Caco-2 (cell line): ENCODE results near the gene EEF1AKMT4. TPM values are rescaled to one million over a fixed set of nuclear protein-coding genes. Genes with fewer than 3 reads are reported as not detected.

Experiments used
- BruUV-seq: library from RNA; stranded (reverse); fragments of 400-500 nt; replicated peaks from 2 replicates; lab custom pipeline; 2021; lab: Mats Ljungman, UMichigan
- CTCF ChIA-PET: fragments of 300-600 bp; sonication (Branson Sonifier 250); formaldehyde crosslinking; loops from one replicate; lab custom pipeline; 2022; ENCODE audit warnings: antibody characterized with exemption; lab: Charles Lee
- POLR2A ChIA-PET: fragments of 300-600 bp; sonication (Branson Sonifier 250); formaldehyde crosslinking; loops from one replicate; lab custom pipeline; 2022; ENCODE audit warnings: antibody characterized with exemption; lab: Charles Lee
- DNase-seq, 2 experiments: peaks; one replicate each; pipeline versions ENCODE4 v3.0.0 to v3.0.0-alpha.2; 2020 to 2022
- H3K27me3 ChIP-seq: replicated peaks from 2 replicates; pipeline ENCODE4 v1.6.0; 2011; ENCODE audit warnings: low read length; ENCODE audit not compliant: control insufficient read depth, insufficient read depth
- H3K36me3 ChIP-seq: 2 replicates; pipeline ENCODE4 v1.5.1; 2011; ENCODE audit warnings: low read length; ENCODE audit not compliant: control insufficient read depth, insufficient read depth
- H3K4me1 ChIP-seq: fragments of 250-450 bp; sonication (Bioruptor Pico); 2 replicates; pipeline ENCODE4 v1.5.1; 2020; ENCODE audit warnings: mild to moderate bottlenecking
- H3K4me3 ChIP-seq: 2 replicates; pipeline ENCODE4 v1.5.1; 2011; ENCODE audit warnings: low read depth, mild to moderate bottlenecking, control low read depth, low read length
- H3K9me3 ChIP-seq: fragments of 250-450 bp; sonication (Bioruptor Pico); 2 replicates; pipeline ENCODE4 v1.5.1; 2020; ENCODE audit warnings: mild to moderate bottlenecking, moderate library complexity
- H3K27ac Mint-ChIP-seq: one replicate; pipeline ENCODE4 v1.8.0; 2022; ENCODE audit warnings: mixed read lengths; ENCODE audit not compliant: unreplicated experiment
- H3K27me3 Mint-ChIP-seq: one replicate; pipeline ENCODE4 v1.8.0; 2022; ENCODE audit warnings: mixed read lengths; ENCODE audit not compliant: insufficient read depth, unreplicated experiment
- H3K36me3 Mint-ChIP-seq: one replicate; pipeline ENCODE4 v1.8.0; 2022; ENCODE audit warnings: mild to moderate bottlenecking, mixed read lengths; ENCODE audit not compliant: insufficient read depth, unreplicated experiment
- H3K4me1 Mint-ChIP-seq: one replicate; pipeline ENCODE4 v1.8.0; 2022; ENCODE audit warnings: low read depth, mixed read lengths; ENCODE audit not compliant: unreplicated experiment
- H3K4me3 Mint-ChIP-seq: one replicate; pipeline ENCODE4 v1.8.0; 2022; ENCODE audit warnings: mild to moderate bottlenecking, moderate library complexity, mixed read lengths; ENCODE audit not compliant: unreplicated experiment
- H3K9me3 Mint-ChIP-seq: one replicate; pipeline ENCODE4 v1.8.0; 2022; ENCODE audit warnings: mixed read lengths; ENCODE audit not compliant: unreplicated experiment
- intact Hi-C: fragments of 100-400 bp; cut with micrococcal nuclease; formaldehyde crosslinking; loops from one replicate; pipeline ENCODE4 v1.10.0; 2022; ENCODE audit not compliant: unreplicated experiment
- total RNA-seq: library from RNA; stranded (reverse); gene quantifications from 2 replicates; pipeline ENCODE4 v1.2.3, GENCODE V29; 2022
- TF ChIP-seq, protein P1 (sequence below), 2 experiments: fragments of 200-600 bp in 1 of 2; IDR thresholded peaks; 1 replicate in 1 of 2; 2 replicates in 1 of 2; pipeline versions ENCODE4 v1.5.1 to v1.8.0; 2011 to 2022; ENCODE audit warnings: antibody characterized with exemption in 1 of 2, control low read depth in 1 of 2, inconsistent platforms in 1 of 2, low read depth in 1 of 2, low read length in 1 of 2, mild to moderate bottlenecking in 1 of 2, moderate library complexity in 1 of 2; ENCODE audit not compliant: insufficient read depth in 1 of 2, severe bottlenecking in 1 of 2, unreplicated experiment in 1 of 2

Gene EEF1AKMT4
- total RNA-seq, 1 experiment from 2014 or later = 13.1 TPM

DNA sequence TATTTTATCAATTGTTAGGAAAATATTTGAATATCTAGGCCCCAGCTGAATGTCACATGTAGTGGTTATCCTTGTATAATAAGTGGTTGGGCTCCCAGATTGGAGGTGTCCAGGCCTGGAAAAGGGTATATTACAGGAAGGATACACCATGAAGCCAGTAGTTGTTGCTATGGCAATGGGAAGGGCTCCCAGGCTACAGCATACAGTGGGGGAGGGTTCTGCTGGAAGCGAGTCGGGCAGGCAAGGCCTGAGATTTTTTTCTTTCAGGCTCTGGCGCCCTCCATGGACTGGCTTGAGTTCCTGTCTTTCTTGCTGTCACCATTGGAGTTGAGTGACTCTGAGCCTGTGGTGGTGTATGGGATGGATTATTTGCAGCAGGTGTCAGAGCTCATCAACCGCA lies 35.2 kb downstream of the EEF1AKMT4 start:
- no TSS peak for BruUV-seq
- no peaks in the 10 kb centered on the region for H3K27me3 ChIP-seq
- CTCF ChIA-PET = no interaction called here
- no peaks in the 10 kb centered on the region for H3K36me3 ChIP-seq
- Mint-ChIP-seq H3K27ac (no peak overlapping the region), H3K36me3 (no peaks in the 10 kb centered on the region), H3K9me3 (no peaks in the 10 kb centered on the region), H3K27me3 (peaks cover 13% of the 10 kb centered on the region), H3K4me3 (no peak overlapping the region), H3K4me1 (no peaks in the 10 kb centered on the region)
- intact Hi-C loops = loop anchor here (2.0 kb wide), 1 partner anchor 390 kb away; no protein-coding TSS in a partner anchor
- H3K9me3 ChIP-seq = no peaks in the 10 kb centered on the region
- H3K4me3 ChIP-seq = no peak overlapping the region
- TF ChIP-seq, protein P1, sequence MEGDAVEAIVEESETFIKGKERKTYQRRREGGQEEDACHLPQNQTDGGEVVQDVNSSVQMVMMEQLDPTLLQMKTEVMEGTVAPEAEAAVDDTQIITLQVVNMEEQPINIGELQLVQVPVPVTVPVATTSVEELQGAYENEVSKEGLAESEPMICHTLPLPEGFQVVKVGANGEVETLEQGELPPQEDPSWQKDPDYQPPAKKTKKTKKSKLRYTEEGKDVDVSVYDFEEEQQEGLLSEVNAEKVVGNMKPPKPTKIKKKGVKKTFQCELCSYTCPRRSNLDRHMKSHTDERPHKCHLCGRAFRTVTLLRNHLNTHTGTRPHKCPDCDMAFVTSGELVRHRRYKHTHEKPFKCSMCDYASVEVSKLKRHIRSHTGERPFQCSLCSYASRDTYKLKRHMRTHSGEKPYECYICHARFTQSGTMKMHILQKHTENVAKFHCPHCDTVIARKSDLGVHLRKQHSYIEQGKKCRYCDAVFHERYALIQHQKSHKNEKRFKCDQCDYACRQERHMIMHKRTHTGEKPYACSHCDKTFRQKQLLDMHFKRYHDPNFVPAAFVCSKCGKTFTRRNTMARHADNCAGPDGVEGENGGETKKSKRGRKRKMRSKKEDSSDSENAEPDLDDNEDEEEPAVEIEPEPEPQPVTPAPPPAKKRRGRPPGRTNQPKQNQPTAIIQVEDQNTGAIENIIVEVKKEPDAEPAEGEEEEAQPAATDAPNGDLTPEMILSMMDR (IDR thresholded peaks at IDR 0.05; ENCODE audit: insufficient read depth in 1 of 2, low read depth in 1 of 2, low read length in 1 of 2, severe bottlenecking in 1 of 2, unreplicated experiment in 1 of 2) = peak; percentile 29 to 58
- H3K4me1 ChIP-seq = no peaks in the 10 kb centered on the region
- DNase-seq = peak; percentile 73 to 77
- POLR2A ChIA-PET = no interaction called here

DNA sequence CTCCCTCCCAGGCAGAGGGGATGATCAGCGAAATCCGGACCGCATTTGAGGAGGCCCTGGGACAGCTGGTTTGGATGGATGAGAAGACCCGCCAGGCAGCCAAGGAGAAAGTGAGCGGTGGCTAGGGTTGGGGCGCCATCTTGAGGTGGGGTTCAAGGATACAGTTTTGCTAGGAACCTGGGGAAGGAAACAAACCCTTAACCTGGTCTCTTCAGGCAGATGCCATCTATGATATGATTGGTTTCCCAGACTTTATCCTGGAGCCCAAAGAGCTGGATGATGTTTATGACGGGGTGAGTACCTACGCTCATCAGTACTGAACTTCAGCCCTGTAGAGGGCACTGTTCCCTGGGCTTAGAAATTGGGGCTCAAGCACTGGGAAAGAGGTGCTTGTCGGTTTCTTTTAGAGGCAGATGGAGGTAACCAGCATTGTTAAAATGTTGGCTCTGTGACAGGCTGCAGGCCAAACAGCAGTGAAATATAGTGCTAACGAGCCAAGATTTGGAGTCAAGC lies 40.0 kb downstream of the EEF1AKMT4 start:
- Histone ChIP-seq H3K36me3 (no peaks in the 10 kb centered on the region), H3K9me3 (no peaks in the 10 kb centered on the region), H3K4me1 (no peaks in the 10 kb centered on the region), H3K4me3 (no peak overlapping the region), H3K27me3 (no peaks in the 10 kb centered on the region)
- ChIA-PET CTCF (interaction anchor here (0.6 to 1.2 kb wide), 6 partner anchors 11 to 272 kb away, joined by 3 to 4 read pairs (median 3); partner anchors contain the start of gene ABCC5), POLR2A (no interaction called here)
- TF ChIP-seq, protein P1 (IDR thresholded peaks at IDR 0.05; ENCODE audit: insufficient read depth in 1 of 2, low read depth in 1 of 2, low read length in 1 of 2, severe bottlenecking in 1 of 2, unreplicated experiment in 1 of 2) = peak; percentile 40 to 63
- DNase-seq = peak; percentile 64 to 75
- no peak overlapping the region for H3K27ac Mint-ChIP-seq
- H3K4me3 Mint-ChIP-seq = no peak overlapping the region
- no peaks in the 10 kb centered on the region for H3K4me1 Mint-ChIP-seq
- intact Hi-C loops = loop anchor here (1.0 to 2.0 kb wide), 2 partner anchors 62 to 145 kb away; no protein-coding TSS in a partner anchor
- no TSS peak for BruUV-seq
- no peaks in the 10 kb centered on the region for H3K9me3 Mint-ChIP-seq
- H3K36me3 Mint-ChIP-seq = no peaks in the 10 kb centered on the region
- peaks cover 4% of the 10 kb centered on the region for H3K27me3 Mint-ChIP-seq

DNA sequence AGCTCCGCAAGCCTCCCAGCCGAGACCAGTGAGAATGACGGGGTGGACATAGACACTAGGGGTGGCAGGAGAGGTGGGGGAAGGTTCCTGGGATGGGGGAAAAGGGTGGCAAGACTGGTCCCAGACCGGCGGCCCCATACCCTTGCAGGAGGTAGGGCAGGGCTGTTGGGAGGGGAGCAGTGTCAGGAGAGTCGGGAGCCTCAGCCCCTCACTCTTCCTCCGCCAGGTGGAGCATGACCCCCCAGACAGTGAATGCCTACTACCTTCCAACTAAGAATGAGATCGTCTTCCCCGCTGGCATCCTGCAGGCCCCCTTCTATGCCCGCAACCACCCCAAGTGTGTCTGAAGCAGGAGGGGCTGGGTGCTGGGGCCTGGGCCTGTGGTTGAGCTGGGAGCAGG lies 40.9 kb downstream of the EEF1AKMT4 start:
- no peaks in the 10 kb centered on the region for H3K4me1 ChIP-seq

More for the DNA sequence above, 40.9 kb downstream of the EEF1AKMT4 start:
- Histone ChIP-seq H3K9me3 (no peaks in the 10 kb centered on the region), H3K27me3 (no peaks in the 10 kb centered on the region), H3K4me3 (no peak overlapping the region), H3K36me3 (no peaks in the 10 kb centered on the region)
- Mint-ChIP-seq H3K27ac (no peak overlapping the region), H3K4me1 (no peaks in the 10 kb centered on the region), H3K36me3 (no peaks in the 10 kb centered on the region), H3K9me3 (no peaks in the 10 kb centered on the region), H3K4me3 (no peak overlapping the region), H3K27me3 (peaks cover 4% of the 10 kb centered on the region)
- TF ChIP-seq, protein P1 (IDR thresholded peaks at IDR 0.05; ENCODE audit: insufficient read depth in 1 of 2, low read depth in 1 of 2, low read length in 1 of 2, severe bottlenecking in 1 of 2, unreplicated experiment in 1 of 2) = no peak
- no TSS peak for BruUV-seq
- intact Hi-C loops = no loop called here
- CTCF ChIA-PET = no interaction called here
- no peak for DNase-seq
- POLR2A ChIA-PET = no interaction called here
